Stimulated activated CD8-positive, alpha-beta memory T cell treated with anti-CD3 and anti-CD28 coated beads, Interleukin-4, amount 100 ng/mL, for 1 hour (primary cell): ENCODE data around the gene GPR132.
"Not testable (repeated sequence)": the region's sequence is repeated elsewhere in the genome, so short reads cannot be mapped to it uniquely, and the experiment has no call there.

Experiments
- DNase-seq, 2 donors: peaks; one replicate each; pipeline ENCODE4 v3.0.0-alpha.2; 2020; ENCODE audit warnings: low read depth in 2 of 2, low spot score in 1 of 2

The GPR132 gene

GRCh38 chr14:105045710-105046326 is 19.4 kb downstream of the GPR132 start:
- DNase-seq: peak; percentile 91 to 95

- DNase-seq: no peak
These were observed 21.6 kb downstream of the GPR132 start for GRCh38 chr14:105043641-105044040.

- DNase-seq: no peak
These were observed 22.4 kb downstream of the GPR132 start for GRCh38 chr14:105042813-105043212.

GRCh38 chr14:105041841-105042765 is 23.1 kb downstream of the GPR132 start:
- DNase-seq: no peak

- DNase-seq: no peak
These were observed 25.6 kb downstream of the GPR132 start for GRCh38 chr14:105039458-105040205.

GRCh38 chr14:105035616-105036015 is 29.6 kb downstream of the GPR132 start:
- not testable (repeated sequence) for DNase-seq

GRCh38 chr14:105034315-105035039 is 30.8 kb downstream of the GPR132 start:
- DNase-seq: no peak

- not testable (repeated sequence) for DNase-seq
These were observed 31.8 kb downstream of the GPR132 start for GRCh38 chr14:105033412-105033900.

GRCh38 chr14:105032451-105032901 is 32.8 kb downstream of the GPR132 start:
- DNase-seq: not testable (repeated sequence)

GRCh38 chr14:105030836-105031396 is 34.3 kb downstream of the GPR132 start:
- DNase-seq: no peak

- no peak for DNase-seq
These were observed 35.0 kb downstream of the GPR132 start for GRCh38 chr14:105030194-105030593.

GRCh38 chr14:105029402-105029801 is 35.8 kb downstream of the GPR132 start:
- DNase-seq: no peak

- no peak for DNase-seq
These were observed 36.8 kb downstream of the GPR132 start for GRCh38 chr14:105028251-105028927.

GRCh38 chr14:105027718-105028117 is 37.5 kb downstream of the GPR132 start:
- DNase-seq: not testable (repeated sequence)

- DNase-seq: no peak
These were observed 38.2 kb downstream of the GPR132 start for GRCh38 chr14:105026802-105027563.

GRCh38 chr14:105026033-105026785 is 39.0 kb downstream of the GPR132 start:
- no peak for DNase-seq

GRCh38 chr14:105025429-105025828 is 39.8 kb downstream of the GPR132 start:
- DNase-seq: no peak

GRCh38 chr14:105023791-105024480 is 41.3 kb downstream of the GPR132 start:
- no peak for DNase-seq
